H1 (cell line): ENCODE measurements around the gene IGFL2. TPM values are rescaled to one million over a fixed set of nuclear protein-coding genes. Genes with fewer than 3 reads are reported as not detected.
"Not testable (repeated sequence)": the region's sequence is repeated elsewhere in the genome, so short reads cannot be mapped to it uniquely, and the experiment has no call there.

Experiments
- CTCF ChIA-PET: fragments of 300-600 bp; sonication (Branson Sonifier 250); formaldehyde crosslinking; loops from one replicate; lab custom pipeline; 2021; ENCODE audit not compliant: partially characterized antibody; lab: Charles Lee
- POLR2A ChIA-PET: fragments of 300-600 bp; sonication (Branson Sonifier 250); formaldehyde crosslinking; loops from one replicate; lab custom pipeline; 2021; ENCODE audit warnings: inconsistent platforms; ENCODE audit not compliant: partially characterized antibody; lab: Charles Lee
- DNase-seq, 2 experiments: peaks; one replicate each; pipeline versions ENCODE4 v3.0.0 to v3.0.0-alpha.2; 2010 to 2022; ENCODE audit warnings: low spot score in 2 of 2, low read depth in 1 of 2, mixed read lengths in 1 of 2
- FAIRE-seq: peaks from 2 replicates; lab custom pipeline; 2011; peaks lifted over from hg19 to GRCh38; lab: Jason Lieb, UNC
- H2AFZ ChIP-seq: 2 replicates; pipeline ENCODE4 v1.8.1; 2012; ENCODE audit warnings: low read length, inconsistent platforms
- H2AK5ac ChIP-seq: 2 replicates; pipeline ENCODE4 v1.6.1; 2013; ENCODE audit warnings: low read depth, low read length
- H2BK120ac ChIP-seq: replicated peaks from 2 replicates; pipeline ENCODE3; 2013; ENCODE audit warnings: low read depth, low read length, inconsistent platforms
- H2BK12ac ChIP-seq: 2 replicates; pipeline ENCODE4 v1.6.1; 2013; ENCODE audit warnings: low read depth, low read length
- H2BK15ac ChIP-seq: 2 replicates; pipeline ENCODE4 v1.6.1; 2013; ENCODE audit warnings: low read length
- H2BK20ac ChIP-seq: 2 replicates; pipeline ENCODE4 v1.6.1; 2013; ENCODE audit warnings: low read length
- H2BK5ac ChIP-seq: 2 replicates; pipeline ENCODE4 v1.6.1; 2013; ENCODE audit warnings: low read depth, low read length
- H3K14ac ChIP-seq: 2 replicates; pipeline ENCODE4 v1.6.1; 2013; ENCODE audit warnings: inconsistent platforms; ENCODE audit not compliant: insufficient read length
- H3K18ac ChIP-seq: 2 replicates; pipeline ENCODE4 v1.6.1; 2013; ENCODE audit warnings: low read length; ENCODE audit errors: extremely low read depth
- H3K23ac ChIP-seq: 2 replicates; pipeline ENCODE4 v1.6.1; 2013; ENCODE audit warnings: inconsistent platforms; ENCODE audit not compliant: insufficient read length
- H3K23me2 ChIP-seq: 2 replicates; pipeline ENCODE4 v1.6.1; 2013; ENCODE audit warnings: low read depth, low read length
- H3K27ac ChIP-seq: 2 replicates; pipeline ENCODE4 v1.6.1; 2011; ENCODE audit warnings: low read depth, low read length, inconsistent platforms
- H3K27me3 ChIP-seq, 4 experiments: replicated peaks in 1 of 4; 1 replicate in 1 of 4; 2 replicates in 3 of 4; pipeline versions ENCODE4 v1.6.1 to v1.8.1; 2011 to 2013; ENCODE audit warnings: low read length in 3 of 4, mild to moderate bottlenecking in 3 of 4, inconsistent platforms in 2 of 4, mixed read lengths in 2 of 4, moderate library complexity in 1 of 4; ENCODE audit not compliant: control insufficient read depth in 3 of 4, insufficient read depth in 3 of 4; ENCODE audit errors: extremely low read depth in 1 of 4
- H3K36me3 ChIP-seq, 4 experiments: 2 replicates each; pipeline versions ENCODE4 v1.6.1 to v1.8.1; 2011 to 2013; ENCODE audit warnings: mild to moderate bottlenecking in 4 of 4, low read length in 3 of 4, moderate library complexity in 2 of 4, control low read depth in 1 of 4, inconsistent platforms in 1 of 4; ENCODE audit not compliant: insufficient read depth in 4 of 4, control insufficient read depth in 2 of 4
- H3K4ac ChIP-seq: replicated peaks from 2 replicates; pipeline ENCODE3; 2013; ENCODE audit warnings: low read length, low read depth, mixed read lengths, inconsistent platforms; ENCODE audit not compliant: insufficient read length
- H3K4me1 ChIP-seq, 4 experiments: replicated peaks in 1 of 4; 1 replicate in 1 of 4; 2 replicates in 3 of 4; pipeline versions ENCODE4 v1.6.1 to v1.8.1; 2011 to 2013; ENCODE audit warnings: low read length in 3 of 4, inconsistent platforms in 2 of 4, mixed read lengths in 1 of 4; ENCODE audit not compliant: insufficient read depth in 4 of 4, control insufficient read depth in 3 of 4
- H3K4me2 ChIP-seq, 2 experiments: 2 replicates each; pipeline versions ENCODE4 v1.6.1 to v1.8.1; 2011 to 2013; ENCODE audit warnings: low read depth in 2 of 2, low read length in 2 of 2, control low read depth in 1 of 2, inconsistent platforms in 1 of 2, mild to moderate bottlenecking in 1 of 2; ENCODE audit not compliant: insufficient read depth in 1 of 2
- H3K4me3 ChIP-seq, 4 experiments: fragments of 200-600, 300-600 bp in 1 of 4; sonication (generic), shearing (Covaris generic), sonication (Bioruptor Twin) in 1 of 4; 2 replicates each; pipeline versions ENCODE4 v1.5.1 to v1.8.1; 2011 to 2016; ENCODE audit warnings: low read length in 4 of 4, low read depth in 3 of 4, control low read depth in 2 of 4, inconsistent platforms in 2 of 4, mild to moderate bottlenecking in 2 of 4, mixed read lengths in 1 of 4, moderate library complexity in 1 of 4; ENCODE audit not compliant: insufficient read depth in 2 of 4; ENCODE audit errors: extremely low read depth in 1 of 4
- H3K56ac ChIP-seq: replicated peaks from 2 replicates; pipeline ENCODE3; 2013; ENCODE audit warnings: low read depth, mild to moderate bottlenecking, mixed read lengths, low read length, inconsistent platforms; ENCODE audit not compliant: insufficient read length
- H3K79me1 ChIP-seq: 2 replicates; pipeline ENCODE4 v1.6.1; 2013; ENCODE audit warnings: low read depth, low read length, control low read depth
- H3K79me2 ChIP-seq, 2 experiments: 2 replicates each; pipeline versions ENCODE4 v1.6.1 to v1.8.1; 2012 to 2013; ENCODE audit warnings: low read length in 2 of 2, mild to moderate bottlenecking in 2 of 2, inconsistent platforms in 1 of 2; ENCODE audit not compliant: insufficient read depth in 2 of 2, control insufficient read depth in 1 of 2
- H3K9ac ChIP-seq, 4 experiments: replicated peaks in 1 of 4; 1 replicate in 1 of 4; 2 replicates in 3 of 4; pipeline versions ENCODE4 v1.6.1 to v1.8.1; 2011 to 2013; ENCODE audit warnings: low read depth in 3 of 4, low read length in 3 of 4, control low read depth in 2 of 4, mild to moderate bottlenecking in 2 of 4, moderate library complexity in 2 of 4, inconsistent platforms in 1 of 4; ENCODE audit errors: extremely low read depth in 1 of 4
- H3K9me3 ChIP-seq, 2 experiments: 2 replicates each; pipeline versions ENCODE4 v1.6.1 to v1.8.1; 2012 to 2013; ENCODE audit warnings: mild to moderate bottlenecking in 2 of 2, moderate library complexity in 2 of 2, control low read depth in 1 of 2, inconsistent platforms in 1 of 2, low read depth in 1 of 2, low read length in 1 of 2, mixed read lengths in 1 of 2; ENCODE audit not compliant: insufficient read depth in 2 of 2
- H4K20me1 ChIP-seq, 2 experiments: replicated peaks in 1 of 2; 2 replicates each; pipeline versions ENCODE3 to v1.8.1; 2011 to 2013; ENCODE audit warnings: inconsistent platforms in 2 of 2, low read length in 2 of 2, mild to moderate bottlenecking in 1 of 2; ENCODE audit not compliant: insufficient read depth in 2 of 2, control insufficient read depth in 1 of 2
- H4K5ac ChIP-seq: 2 replicates; pipeline ENCODE4 v1.6.1; 2013; ENCODE audit warnings: low read length, low read depth, mixed read lengths, inconsistent platforms; ENCODE audit not compliant: insufficient read length
- H4K8ac ChIP-seq: 2 replicates; pipeline ENCODE4 v1.8.0; 2013; ENCODE audit warnings: mild to moderate bottlenecking, moderate library complexity, low read length, inconsistent platforms; ENCODE audit not compliant: insufficient read depth; ENCODE audit errors: extremely low read depth
- H4K91ac ChIP-seq: replicated peaks from 2 replicates; pipeline ENCODE3; 2013; ENCODE audit warnings: low read length, mixed read lengths, inconsistent platforms; ENCODE audit not compliant: insufficient read length
- WGBS, 2 experiments: shearing (Covaris generic) in 1 of 2; methylation state at CpG; one replicate each; pipeline versions ENCODE4 v1.1.6 to v1.1.7; 2013 to 2015; ENCODE audit warnings: low lambda C conversion rate in 2 of 2, mixed read lengths in 2 of 2, inconsistent platforms in 1 of 2, low coverage in 1 of 2, missing lambda C conversion rate in 1 of 2; ENCODE audit not compliant: insufficient replicate concordance in 2 of 2, insufficient coverage in 1 of 2, insufficient read length in 1 of 2; ENCODE audit errors: extremely low coverage in 1 of 2, missing lambda C conversion rate in 1 of 2; 5-methylcytosine and 5-hydroxymethylcytosine counted together
- polyA plus RNA-seq, 7 experiments: library from polyadenylated mRNA; depleted of rRNA in 3 of 7; stranded (reverse) in 5 of 7; unstranded in 2 of 7; fragments of >200 nt in 5 of 7; fragments of 200-250 nt in 2 of 7; gene quantifications; 1 replicate in 5 of 7; 2 replicates in 1 of 7; 4 replicates in 1 of 7; pipeline versions ENCODE4 v1.2.1 to v1.2.3, GENCODE V29; 2011 to 2013; ENCODE audit warnings: missing spikeins in 2 of 7, mixed read lengths in 2 of 7
- total RNA-seq: library from RNA; stranded (reverse); fragmentation: NEBNext Ultra II Directional; extraction: Animal tissue kit (Norgen Biotek cat#: 25700); gene quantifications from 2 replicates; pipeline ENCODE4 v1.2.1, GENCODE V29; 2021

The IGFL2 gene
- total and polyA plus RNA-seq, 2 of the 8 experiments (the other 6 are each of a cell fraction or from before 2014, with no cell fraction given), result not detected

DNA sequence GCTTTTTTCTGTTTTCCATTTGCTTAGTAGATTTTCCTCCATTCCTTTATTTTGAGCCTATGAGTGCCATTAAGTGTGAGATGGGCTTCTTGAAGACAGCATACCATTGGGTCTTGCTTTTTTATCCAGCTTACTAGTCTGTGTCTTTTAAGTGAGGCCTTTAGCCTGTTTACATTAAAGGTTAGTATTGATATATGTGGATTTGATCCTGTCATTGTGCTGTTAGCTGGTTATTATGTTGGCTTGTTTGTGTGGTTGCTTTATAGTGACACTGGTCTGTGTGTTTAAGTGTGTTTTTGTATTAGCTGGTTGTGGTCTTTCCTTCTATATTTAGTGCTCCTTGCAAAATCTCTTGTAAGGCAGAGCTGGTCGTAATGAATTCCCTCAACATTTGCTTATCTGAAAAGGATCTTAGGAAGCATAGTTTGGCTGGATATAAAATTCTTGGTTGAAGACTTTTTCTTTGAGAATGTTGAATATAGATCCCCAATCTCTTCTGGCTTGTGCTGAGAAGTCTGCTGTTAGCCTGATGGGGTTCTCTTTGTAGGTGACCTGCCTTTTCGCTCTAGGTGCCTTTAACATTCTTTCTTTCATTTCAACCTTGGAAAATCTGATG, 13.7 kb downstream of the IGFL2 start:
- not testable (repeated sequence) for FAIRE-seq, H3K9ac ChIP-seq, H4K8ac ChIP-seq, H4K20me1 ChIP-seq, H2BK5ac ChIP-seq, H4K91ac ChIP-seq, H3K4me3 ChIP-seq, H3K27me3 ChIP-seq, H2AK5ac ChIP-seq, H3K56ac ChIP-seq, H2BK15ac ChIP-seq, H2AFZ ChIP-seq, H3K4ac ChIP-seq, H2BK120ac ChIP-seq, H3K18ac ChIP-seq, H2BK12ac ChIP-seq, H3K9me3 ChIP-seq, H3K36me3 ChIP-seq, H2BK20ac ChIP-seq, H3K79me2 ChIP-seq, H3K14ac ChIP-seq, DNase-seq, H3K23me2 ChIP-seq, H3K4me1 ChIP-seq, H3K27ac ChIP-seq, H3K4me2 ChIP-seq, H3K79me1 ChIP-seq, H3K23ac ChIP-seq, H4K5ac ChIP-seq
- 72% methylated on average over 2 of the region's 2 CpGs; no CpG with 5 or more reads in 1 of the 2 experiments for WGBS, 2 experiments
- ChIA-PET CTCF (interaction anchor here (0.6 to 0.8 kb wide), 2 partner anchors 80 to 177 kb away, joined by 3 read pairs; no protein-coding TSS in a partner anchor), POLR2A (interaction anchor here (1.3 kb wide), 1 partner anchor 17 kb away, joined by 3 read pairs; no protein-coding TSS in a partner anchor)
